CD14-positive monocyte (primary cell): ENCODE results near the gene PDE4D. TPM values are rescaled to one million over a fixed set of nuclear protein-coding genes. Genes with fewer than 3 reads are reported as not detected.

Source experiments
- DNase-seq, 3 donors: peaks; one replicate each; pipeline ENCODE4 v3.0.0-alpha.2; 2011 to 2022
- H2AFZ ChIP-seq: 2 replicates; pipeline ENCODE4 v1.6.0; 2012; ENCODE audit warnings: mild to moderate bottlenecking, low read depth, low read length, inconsistent platforms; ENCODE audit not compliant: insufficient read depth, poor library complexity, severe bottlenecking
- H3K27ac ChIP-seq, 2 donors: 1 replicate in 1 of 2; 2 replicates in 1 of 2; pipeline ENCODE4 v1.5.1; 2012 to 2013; ENCODE audit warnings: low read length in 2 of 2, control low read depth in 1 of 2, inconsistent platforms in 1 of 2, low read depth in 1 of 2, mild to moderate bottlenecking in 1 of 2
- H3K27me3 ChIP-seq, 2 donors: one replicate each; pipeline versions ENCODE4 v1.6.0 to v1.6.1; 2011 to 2013; ENCODE audit warnings: low read length in 2 of 2; ENCODE audit not compliant: control insufficient read depth in 2 of 2, insufficient read depth in 2 of 2
- H3K36me3 ChIP-seq, 2 donors: replicated peaks in 1 of 2; 1 replicate in 1 of 2; 2 replicates in 1 of 2; pipeline versions ENCODE4 v1.5.1 to v1.6.1; 2012 to 2013; ENCODE audit warnings: low read length in 2 of 2, control low read depth in 1 of 2, inconsistent platforms in 1 of 2, mild to moderate bottlenecking in 1 of 2; ENCODE audit not compliant: insufficient read depth in 2 of 2, control insufficient read depth in 1 of 2
- H3K4me1 ChIP-seq, 2 donors: 1 replicate in 1 of 2; 2 replicates in 1 of 2; pipeline versions ENCODE4 v1.5.1 to v1.6.1; 2012 to 2013; ENCODE audit warnings: low read length in 2 of 2, control low read depth in 1 of 2, inconsistent platforms in 1 of 2, mild to moderate bottlenecking in 1 of 2, moderate library complexity in 1 of 2; ENCODE audit not compliant: insufficient read depth in 2 of 2, control insufficient read depth in 1 of 2
- H3K4me2 ChIP-seq: replicated peaks from 2 replicates; pipeline ENCODE3; 2012; ENCODE audit warnings: low read length, moderate library complexity, mild to moderate bottlenecking; ENCODE audit not compliant: poor library complexity, severe bottlenecking; ENCODE audit errors: extremely low read depth
- H3K4me3 ChIP-seq, 3 experiments: fragments of 200-600 bp in 1 of 3; sonication (generic) in 1 of 3; replicated peaks in 1 of 3; 1 replicate in 2 of 3; 2 replicates in 1 of 3; pipeline ENCODE4 v1.5.1; 2011 to 2013; ENCODE audit warnings: low read length in 3 of 3, mild to moderate bottlenecking in 3 of 3, control low read depth in 2 of 3, low read depth in 2 of 3, inconsistent platforms in 1 of 3, moderate library complexity in 1 of 3
- H3K79me2 ChIP-seq: 2 replicates; pipeline ENCODE4 v1.6.0; 2012; ENCODE audit warnings: mild to moderate bottlenecking, control low read depth, inconsistent platforms, low read length, moderate library complexity; ENCODE audit not compliant: insufficient read depth
- H3K9ac ChIP-seq: 2 replicates; pipeline ENCODE4 v1.6.0; 2017; ENCODE audit warnings: low read length, mild to moderate bottlenecking; ENCODE audit not compliant: insufficient read depth, poor library complexity, severe bottlenecking
- H3K9me3 ChIP-seq, 2 donors: replicated peaks in 1 of 2; 1 replicate in 1 of 2; 2 replicates in 1 of 2; pipeline versions ENCODE4 v1.5.1 to v1.6.1; 2012 to 2013; ENCODE audit warnings: low read length in 2 of 2, control low read depth in 1 of 2; ENCODE audit not compliant: control insufficient read depth in 1 of 2, insufficient read depth in 1 of 2
- H4K20me1 ChIP-seq: 2 replicates; pipeline ENCODE4 v1.6.0; 2012; ENCODE audit warnings: mild to moderate bottlenecking, low read length, control low read depth, moderate library complexity; ENCODE audit not compliant: insufficient read depth
- H3K27ac Mint-ChIP-seq, 7 donors: one replicate each; pipeline ENCODE4 v1.8.0; 2020; ENCODE audit warnings: mild to moderate bottlenecking in 7 of 7, mixed read lengths in 7 of 7, moderate library complexity in 6 of 7, inconsistent platforms in 2 of 7
- H3K27me3 Mint-ChIP-seq, 3 donors: one replicate each; pipeline ENCODE4 v1.8.0; 2021 to 2022; ENCODE audit warnings: low read depth in 3 of 3, mild to moderate bottlenecking in 3 of 3, mixed read lengths in 3 of 3, moderate library complexity in 3 of 3, inconsistent platforms in 1 of 3
- H3K36me3 Mint-ChIP-seq, 2 donors: one replicate each; pipeline ENCODE4 v1.8.0; 2020; ENCODE audit warnings: mixed read lengths in 2 of 2, inconsistent platforms in 1 of 2, mild to moderate bottlenecking in 1 of 2
- H3K4me1 Mint-ChIP-seq: one replicate; pipeline ENCODE4 v1.8.0; 2020; ENCODE audit warnings: mild to moderate bottlenecking, mixed read lengths
- H3K4me3 Mint-ChIP-seq, 2 donors: one replicate each; pipeline ENCODE4 v1.8.0; 2020; ENCODE audit warnings: mild to moderate bottlenecking in 2 of 2, mixed read lengths in 2 of 2, moderate library complexity in 1 of 2
- H3K9me3 Mint-ChIP-seq, 7 donors: one replicate each; pipeline ENCODE4 v1.8.0; 2020 to 2022; ENCODE audit warnings: mixed read lengths in 7 of 7, mild to moderate bottlenecking in 6 of 7, moderate library complexity in 6 of 7, inconsistent platforms in 2 of 7
- WGBS: methylation state at CpG from one replicate; pipeline ENCODE4 v1.1.5; 2013; ENCODE audit warnings: missing lambda C conversion rate; ENCODE audit not compliant: insufficient coverage; 5-methylcytosine and 5-hydroxymethylcytosine counted together
- intact Hi-C, 2 donors: fragments of 100-400 bp; cut with micrococcal nuclease; formaldehyde crosslinking; loops; one replicate each; pipeline versions ENCODE4 v1.15.0 to v1.15.1; 2023
- polyA plus RNA-seq, 3 donors: library from polyadenylated mRNA; depleted of rRNA in 1 of 3; unstranded in 2 of 3; stranded (reverse) in 1 of 3; fragments of 300-500 nt in 2 of 3; fragments of >200 nt in 1 of 3; fragmentation: Illumina TruSeq in 2 of 3; gene quantifications; 1 replicate in 2 of 3; 2 replicates in 1 of 3; pipeline ENCODE4 v1.2.3, GENCODE V29; 2012 to 2021
- TF ChIP-seq, protein P1 (sequence below): fragments of 200-600 bp; IDR thresholded peaks from one replicate; pipeline ENCODE4 v1.8.0; 2022; ENCODE audit warnings: antibody characterized with exemption, mild to moderate bottlenecking

The PDE4D gene
- polyA plus RNA-seq, 3 donors, result 1.9 to 3.4 (median 2.8) TPM

DNA sequence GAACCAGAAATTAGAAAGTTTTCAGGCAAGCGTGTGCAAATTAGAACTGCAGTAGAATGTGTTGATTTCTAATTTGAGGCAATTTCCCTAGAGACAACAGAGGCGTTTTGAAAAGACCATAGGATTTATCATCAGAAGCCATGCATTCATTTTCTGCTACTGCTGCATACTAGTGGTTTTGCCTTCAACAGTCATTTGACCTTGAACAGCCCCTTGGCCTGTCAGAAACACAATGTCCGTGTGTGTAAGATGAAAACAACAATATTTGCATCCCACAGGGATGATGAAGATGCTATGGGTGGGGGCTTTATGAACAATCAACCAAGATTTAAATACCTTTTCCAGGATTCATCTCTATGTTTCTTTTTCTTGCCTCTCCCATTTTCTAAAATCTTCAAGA, 73.7 kb downstream of the PDE4D start:
- no peaks in the 10 kb centered on the region for H3K27me3 ChIP-seq
- no peaks in the 10 kb centered on the region for H3K4me1 ChIP-seq
- H3K27me3 Mint-ChIP-seq, result peaks cover 0 to 1% (median 0%) of the 10 kb centered on the region in 3 donors
- no peak overlapping the region for H3K27ac ChIP-seq
- H4K20me1 ChIP-seq, result no peaks in the 10 kb centered on the region
- H3K4me1 Mint-ChIP-seq, result no peaks in the 10 kb centered on the region
- H3K79me2 ChIP-seq, result no peaks in the 10 kb centered on the region
- H3K36me3 ChIP-seq, result no peaks in the 10 kb centered on the region
- H3K9ac ChIP-seq, result no peak overlapping the region
- H3K4me2 ChIP-seq, result no peak overlapping the region
- TF ChIP-seq, protein P1, sequence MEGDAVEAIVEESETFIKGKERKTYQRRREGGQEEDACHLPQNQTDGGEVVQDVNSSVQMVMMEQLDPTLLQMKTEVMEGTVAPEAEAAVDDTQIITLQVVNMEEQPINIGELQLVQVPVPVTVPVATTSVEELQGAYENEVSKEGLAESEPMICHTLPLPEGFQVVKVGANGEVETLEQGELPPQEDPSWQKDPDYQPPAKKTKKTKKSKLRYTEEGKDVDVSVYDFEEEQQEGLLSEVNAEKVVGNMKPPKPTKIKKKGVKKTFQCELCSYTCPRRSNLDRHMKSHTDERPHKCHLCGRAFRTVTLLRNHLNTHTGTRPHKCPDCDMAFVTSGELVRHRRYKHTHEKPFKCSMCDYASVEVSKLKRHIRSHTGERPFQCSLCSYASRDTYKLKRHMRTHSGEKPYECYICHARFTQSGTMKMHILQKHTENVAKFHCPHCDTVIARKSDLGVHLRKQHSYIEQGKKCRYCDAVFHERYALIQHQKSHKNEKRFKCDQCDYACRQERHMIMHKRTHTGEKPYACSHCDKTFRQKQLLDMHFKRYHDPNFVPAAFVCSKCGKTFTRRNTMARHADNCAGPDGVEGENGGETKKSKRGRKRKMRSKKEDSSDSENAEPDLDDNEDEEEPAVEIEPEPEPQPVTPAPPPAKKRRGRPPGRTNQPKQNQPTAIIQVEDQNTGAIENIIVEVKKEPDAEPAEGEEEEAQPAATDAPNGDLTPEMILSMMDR, result no peak
- no peak overlapping the region for H2AFZ ChIP-seq
- H3K36me3 Mint-ChIP-seq, result peaks cover 3 to 8% of the 10 kb centered on the region in 2 donors
- WGBS, result 90% methylated on average over 2 of the region's 3 CpGs
- H3K27ac Mint-ChIP-seq, result no peak overlapping the region
- H3K9me3 ChIP-seq, result no peaks in the 10 kb centered on the region
- no peak overlapping the region for H3K4me3 ChIP-seq
- H3K4me3 Mint-ChIP-seq, result no peak overlapping the region
- intact Hi-C loops, result no loop called here
- H3K9me3 Mint-ChIP-seq, result no peaks in the 10 kb centered on the region
- DNase-seq, result no peak

DNA sequence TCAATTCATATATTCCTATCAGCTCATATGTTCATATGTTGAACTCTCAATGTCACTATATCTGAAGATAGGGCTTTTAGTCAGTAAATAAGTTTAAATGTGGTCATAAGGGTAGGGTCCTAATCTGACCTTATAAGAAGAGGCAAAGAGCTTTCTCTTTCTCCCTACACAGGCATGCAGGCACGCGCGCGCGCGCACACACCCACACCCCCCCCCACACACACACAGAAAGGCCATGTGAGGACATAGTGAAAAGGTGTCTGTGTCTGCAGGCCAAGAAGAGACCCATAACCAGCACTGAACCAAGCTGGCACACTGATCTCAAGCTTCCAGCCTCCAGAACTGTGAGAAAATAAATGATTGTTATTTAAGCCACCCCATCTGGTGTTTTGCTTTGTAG, 76.0 kb downstream of the PDE4D start:
- H4K20me1 ChIP-seq, result no peaks in the 10 kb centered on the region
- no peak for DNase-seq
- no CpG with 5 or more reads among the region's 6 CpGs for WGBS
- no peaks in the 10 kb centered on the region for H3K9me3 Mint-ChIP-seq
- H3K4me1 ChIP-seq, result peaks cover 6 to 10% of the 10 kb centered on the region in 2 donors
- no peaks in the 10 kb centered on the region for H3K36me3 Mint-ChIP-seq
- TF ChIP-seq, protein P1, result no peak
- H3K27me3 ChIP-seq, result no peaks in the 10 kb centered on the region
- no peaks in the 10 kb centered on the region for H3K36me3 ChIP-seq
- H3K79me2 ChIP-seq, result no peaks in the 10 kb centered on the region
- no peak overlapping the region for H3K27ac ChIP-seq
- peaks cover 7% of the 10 kb centered on the region for H3K4me1 Mint-ChIP-seq
- H3K4me2 ChIP-seq, result no peak overlapping the region
- H3K4me3 ChIP-seq, result no peak overlapping the region
- intact Hi-C loops, result no loop called here
- no peaks in the 10 kb centered on the region for H3K9me3 ChIP-seq
- H3K9ac ChIP-seq, result no peak overlapping the region
- no peak overlapping the region for H3K4me3 Mint-ChIP-seq
- H3K27me3 Mint-ChIP-seq, result peaks cover 0 to 1% (median 0%) of the 10 kb centered on the region in 3 donors
- no peak overlapping the region for H3K27ac Mint-ChIP-seq
- no peak overlapping the region for H2AFZ ChIP-seq
